ENCODE measurements around the gene RCCD1.

DNA sequence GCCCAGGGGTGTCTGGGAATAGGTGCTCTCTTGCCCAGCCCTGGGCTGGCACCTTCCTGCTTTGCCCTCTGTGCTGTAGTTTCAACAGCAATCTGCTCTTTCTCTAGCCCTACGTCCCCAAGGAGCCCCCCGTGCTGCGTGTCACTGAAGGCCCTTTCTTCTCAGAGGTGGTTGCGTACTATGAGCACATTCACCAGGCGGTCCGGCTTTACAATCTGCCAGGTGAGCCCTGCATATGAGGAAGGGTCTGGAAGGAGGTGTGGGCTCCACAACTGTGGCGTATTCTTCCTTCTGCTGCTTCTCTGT, 42.0 kb upstream of the RCCD1 start:
- TF ChIP-seq, protein P1, sequence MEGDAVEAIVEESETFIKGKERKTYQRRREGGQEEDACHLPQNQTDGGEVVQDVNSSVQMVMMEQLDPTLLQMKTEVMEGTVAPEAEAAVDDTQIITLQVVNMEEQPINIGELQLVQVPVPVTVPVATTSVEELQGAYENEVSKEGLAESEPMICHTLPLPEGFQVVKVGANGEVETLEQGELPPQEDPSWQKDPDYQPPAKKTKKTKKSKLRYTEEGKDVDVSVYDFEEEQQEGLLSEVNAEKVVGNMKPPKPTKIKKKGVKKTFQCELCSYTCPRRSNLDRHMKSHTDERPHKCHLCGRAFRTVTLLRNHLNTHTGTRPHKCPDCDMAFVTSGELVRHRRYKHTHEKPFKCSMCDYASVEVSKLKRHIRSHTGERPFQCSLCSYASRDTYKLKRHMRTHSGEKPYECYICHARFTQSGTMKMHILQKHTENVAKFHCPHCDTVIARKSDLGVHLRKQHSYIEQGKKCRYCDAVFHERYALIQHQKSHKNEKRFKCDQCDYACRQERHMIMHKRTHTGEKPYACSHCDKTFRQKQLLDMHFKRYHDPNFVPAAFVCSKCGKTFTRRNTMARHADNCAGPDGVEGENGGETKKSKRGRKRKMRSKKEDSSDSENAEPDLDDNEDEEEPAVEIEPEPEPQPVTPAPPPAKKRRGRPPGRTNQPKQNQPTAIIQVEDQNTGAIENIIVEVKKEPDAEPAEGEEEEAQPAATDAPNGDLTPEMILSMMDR (IDR thresholded peaks at IDR 0.05), result no peak
- TF ChIP-seq EZH2 (IDR thresholded peaks at IDR 0.05; ENCODE audit: borderline replicate concordance, insufficient read depth, low read depth, low read length, poor library complexity, severe bottlenecking), result no peak
